Measurements from ENCODE around the gene BBS9.

Gene BBS9

GRCh38 chr7:33128990-33129805 lies at the start of gene BBS9:
Gene BBS9, plus strand, starts transcription at chr7:33129564. Its CDS starts 16,689 bp downstream, at chr7:33146253.
- TF ChIP-seq CTCF (IDR thresholded peaks at IDR 0.05; ENCODE audit: low read depth, low read length, missing control alignments): no peak
- DNase-seq (ENCODE audit: extremely low read depth, low read depth): peak; percentile 87
- H3K4me3 ChIP-seq (replicated peaks; ENCODE audit: low read depth, low read length): peak within 1 kb of the TSS; percentile 77

GRCh38 chr7:33079763-33080690 lies 49.3 kb upstream of the BBS9 start:
- no peak for TF ChIP-seq CTCF (IDR thresholded peaks at IDR 0.05; ENCODE audit: low read depth, low read length, missing control alignments)

GRCh38 chr7:33087356-33087755 lies 42.0 kb upstream of the BBS9 start:
- H3K4me3 ChIP-seq (replicated peaks; ENCODE audit: low read depth, low read length): no peak overlapping the region
- DNase-seq (ENCODE audit: extremely low read depth, low read depth): no peak
- no peak for TF ChIP-seq CTCF (IDR thresholded peaks at IDR 0.05; ENCODE audit: low read depth, low read length, missing control alignments)

More at GRCh38 chr7:33079763-33080690, 49.3 kb upstream of the BBS9 start:
- peak; percentile 7 for DNase-seq (ENCODE audit: extremely low read depth, low read depth)
- no peak overlapping the region for H3K4me3 ChIP-seq (replicated peaks; ENCODE audit: low read depth, low read length)

GRCh38 chr7:33087858-33088257 lies 41.5 kb upstream of the BBS9 start:
- DNase-seq (ENCODE audit: extremely low read depth, low read depth): no peak
- H3K4me3 ChIP-seq (replicated peaks; ENCODE audit: low read depth, low read length): no peak overlapping the region
- no peak for TF ChIP-seq CTCF (IDR thresholded peaks at IDR 0.05; ENCODE audit: low read depth, low read length, missing control alignments)

- no peak overlapping the region for H3K4me3 ChIP-seq (replicated peaks; ENCODE audit: low read depth, low read length)
- no peak for TF ChIP-seq CTCF (IDR thresholded peaks at IDR 0.05; ENCODE audit: low read depth, low read length, missing control alignments)
- no peak for DNase-seq (ENCODE audit: extremely low read depth, low read depth)
Observed at GRCh38 chr7:33089142-33089541, 40.2 kb upstream of the BBS9 start.

- no peak overlapping the region for H3K4me3 ChIP-seq (replicated peaks; ENCODE audit: low read depth, low read length)
- TF ChIP-seq CTCF (IDR thresholded peaks at IDR 0.05; ENCODE audit: low read depth, low read length, missing control alignments): no peak
- DNase-seq (ENCODE audit: extremely low read depth, low read depth): no peak
Observed at GRCh38 chr7:33091111-33091531, 38.2 kb upstream of the BBS9 start.

All from HFF-Myc (cell line).